ENCODE measurements around the gene CDH8.

GRCh38 chr16:61831351-61831917, 204.8 kb downstream of the CDH8 start:
- TF ChIP-seq EZH2 (optimal IDR thresholded peaks at IDR 0.05; ENCODE audit: low read depth, low read length) = no peak
- TF ChIP-seq CTCF (IDR thresholded peaks at IDR 0.05; ENCODE audit: low read length) = no peak
